Stimulated activated CD4-positive, alpha-beta T cell treated with anti-CD3 and anti-CD28 coated beads, TNF-alpha, amount 100 ng/mL, for 1 hour (primary cell): Measurements from ENCODE around the gene CFAP45.
A peak's percentile ranks its signal among the peaks of the same experiment; 100 is the strongest.

ENCODE experiments used
- DNase-seq, 3 donors: peaks; one replicate each; pipeline ENCODE4 v3.0.0-alpha.2; 2020; ENCODE audit warnings: low read depth in 3 of 3, low spot score in 1 of 3

Gene CFAP45

DNA sequence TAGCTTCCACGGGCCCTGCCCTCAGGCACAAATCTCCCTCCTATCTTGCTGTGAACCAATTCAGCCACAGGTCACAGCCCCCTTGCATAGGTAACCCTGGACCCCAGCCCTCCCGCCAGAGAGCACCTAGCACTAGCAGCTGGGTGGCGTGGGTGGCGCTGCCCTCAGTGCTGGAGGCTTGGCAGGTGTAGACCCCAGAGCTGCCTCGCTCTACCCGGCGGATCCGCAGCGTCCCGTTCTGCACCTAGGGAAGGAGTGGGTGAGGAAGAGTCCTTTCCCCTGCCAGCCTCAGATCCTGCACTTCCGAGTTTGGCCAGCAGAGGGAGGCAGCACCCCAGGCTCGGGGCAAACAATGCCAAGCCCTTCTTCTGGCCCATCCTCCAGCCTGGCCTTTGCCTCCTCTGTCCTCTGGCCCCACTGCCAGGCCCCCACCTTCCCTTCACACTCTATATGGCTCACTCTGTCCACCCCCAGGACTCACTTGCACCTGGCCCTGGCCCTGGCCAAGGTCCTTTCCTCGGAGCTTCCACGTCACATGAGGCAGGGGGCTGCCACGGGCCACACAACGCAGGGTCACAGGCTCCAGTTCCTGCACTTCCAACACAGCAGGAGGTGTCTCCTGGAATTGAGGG, 36.4 kb upstream of the CFAP45 start:
- peak; percentile 54 to 90 (median 64) for DNase-seq

DNA sequence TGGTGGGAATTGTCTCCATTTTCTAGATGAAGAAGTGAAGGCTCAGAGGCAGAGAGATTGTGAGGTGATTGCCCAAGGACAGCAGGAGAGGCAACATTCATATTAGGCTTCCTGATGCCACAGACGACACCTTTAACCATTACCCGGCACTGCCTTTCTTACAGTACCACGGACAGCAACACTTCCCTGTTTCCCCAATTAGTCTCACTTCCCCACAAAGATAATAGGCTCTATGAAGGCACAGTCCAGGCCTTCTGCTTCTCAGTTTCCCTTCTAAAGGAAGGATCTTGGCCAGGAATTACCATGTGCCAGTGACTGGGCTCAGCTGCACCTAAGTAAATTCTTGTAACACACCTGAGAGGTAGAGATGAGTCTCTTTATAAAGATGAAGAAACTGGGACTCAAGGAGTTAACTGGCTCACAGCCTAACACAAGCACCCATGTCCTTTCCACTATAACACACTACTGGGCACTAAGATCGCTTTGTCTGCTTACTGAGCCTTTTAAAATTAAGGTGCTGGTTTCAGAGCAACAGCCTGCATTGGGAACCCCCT, 35.8 kb upstream of the CFAP45 start:
- no peak for DNase-seq

- DNase-seq: no peak
These were observed 35.3 kb upstream of the CFAP45 start for GRCh38 chr1:159935305-159935704.

DNA sequence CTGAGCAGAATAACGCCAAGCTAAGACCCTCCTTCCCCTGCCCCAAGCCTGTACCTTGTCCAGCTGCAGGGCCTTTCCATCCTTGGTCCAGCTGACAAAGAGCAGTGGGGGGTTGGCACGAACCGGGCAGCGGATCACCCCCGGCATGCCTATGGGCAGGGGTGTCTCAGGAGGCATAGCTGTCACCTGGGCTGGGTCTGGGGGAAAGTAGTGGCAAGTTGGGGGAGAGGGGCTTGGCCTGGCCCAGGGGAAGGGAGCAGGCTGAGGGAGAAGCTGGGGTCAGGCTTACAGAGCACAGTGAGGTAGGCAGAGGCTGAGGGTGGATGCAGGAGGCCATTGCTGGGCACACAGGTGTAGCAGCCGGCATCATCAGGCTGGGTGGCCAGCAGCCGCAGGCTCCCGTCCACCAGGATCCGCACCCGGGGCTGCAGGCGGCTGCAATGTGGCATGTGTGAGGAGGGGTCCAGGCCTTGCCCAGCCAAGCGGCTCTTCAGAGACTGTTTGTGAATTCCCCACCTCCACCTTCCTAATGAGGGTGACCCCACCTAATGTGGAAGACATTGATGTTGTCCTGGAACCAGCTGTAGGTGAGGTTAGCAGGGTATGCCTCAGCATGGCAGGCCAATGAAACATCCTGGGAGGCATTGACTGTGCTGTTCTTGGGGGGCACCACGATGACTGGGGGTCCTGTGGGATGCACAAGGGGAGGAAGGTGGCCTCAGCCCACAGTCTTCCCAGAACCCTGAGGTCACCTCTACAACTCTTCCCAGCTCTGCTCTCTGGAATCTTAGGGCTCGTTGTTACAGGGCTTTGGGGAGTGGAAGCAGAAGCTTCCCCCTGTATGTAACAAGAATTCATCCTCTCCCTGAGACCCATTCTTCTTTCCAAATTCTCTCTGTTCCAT, 34.4 kb upstream of the CFAP45 start:
- DNase-seq: no peak

DNA sequence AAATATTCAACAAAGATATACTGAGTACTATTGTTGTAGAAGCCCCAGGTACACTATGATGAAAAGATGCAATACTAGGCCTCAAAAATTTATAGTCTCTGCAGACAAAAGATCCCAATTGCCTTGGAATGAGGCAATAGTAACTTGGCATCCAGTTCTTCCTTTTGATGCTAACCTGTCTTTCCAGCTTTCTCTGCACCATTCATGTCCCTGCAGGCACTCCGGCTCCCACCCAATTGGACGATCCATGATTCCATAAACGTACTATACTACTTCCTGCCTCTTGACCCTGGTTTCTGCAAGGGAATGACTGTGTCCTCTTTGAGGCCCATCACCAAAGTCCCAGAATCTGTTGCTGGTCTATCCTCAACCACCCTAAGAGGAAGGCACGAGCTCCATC, 33.4 kb upstream of the CFAP45 start:
- DNase-seq: no peak

GRCh38 chr1:159932296-159933285, 32.6 kb upstream of the CFAP45 start:
- no peak for DNase-seq

DNA sequence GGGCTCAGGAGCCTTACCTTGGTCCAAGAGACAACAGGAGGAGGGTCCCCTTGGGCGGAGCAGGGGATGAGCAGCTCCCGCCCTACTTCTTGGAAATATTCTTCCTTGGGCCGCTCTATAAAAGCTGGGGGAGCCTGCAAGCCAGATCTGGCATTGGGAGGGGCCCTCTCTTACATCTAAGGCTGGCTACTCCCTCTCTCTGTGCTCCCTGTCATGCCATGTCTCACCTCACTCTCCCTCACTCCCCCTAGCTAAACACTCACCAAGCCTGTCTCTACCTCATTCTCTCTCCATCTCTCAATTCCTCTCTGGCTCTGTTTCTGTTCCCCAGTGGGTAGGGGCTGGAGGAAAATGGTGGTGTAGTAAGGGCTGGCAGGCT, 31.8 kb upstream of the CFAP45 start:
- DNase-seq: no peak

DNA sequence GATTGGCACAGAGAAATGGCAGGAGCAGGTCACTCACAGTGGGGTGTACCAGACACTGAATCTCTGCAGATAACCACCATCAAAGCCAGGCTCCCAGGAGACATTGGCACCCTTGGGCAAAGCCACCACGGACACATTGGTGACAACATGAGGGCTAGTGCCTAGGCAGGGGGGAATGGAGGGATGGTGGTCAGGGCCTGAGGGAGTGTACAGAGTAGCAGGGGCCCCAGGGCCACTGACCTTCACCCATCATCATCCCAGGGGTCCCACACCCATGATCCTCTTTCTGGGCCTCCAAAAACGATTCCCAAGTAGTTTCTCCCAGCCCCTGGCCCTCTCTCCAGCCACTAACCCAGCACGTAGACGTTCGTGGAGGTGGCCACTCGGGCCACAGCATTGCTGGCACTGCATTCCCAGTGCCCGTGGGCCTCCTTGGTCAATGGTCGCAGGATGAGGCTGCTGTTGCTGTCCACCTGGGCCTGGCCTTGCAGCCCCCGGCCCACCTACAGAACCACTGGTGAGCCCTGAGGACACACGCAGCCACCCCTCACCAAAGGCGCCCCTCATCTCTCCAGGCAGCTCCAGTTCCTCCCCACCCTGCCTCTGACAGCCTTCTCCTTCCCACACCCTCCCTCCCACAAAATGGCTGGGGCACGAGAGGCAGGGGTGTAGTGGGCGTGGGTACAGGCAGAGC, 31.3 kb upstream of the CFAP45 start:
- no peak for DNase-seq

DNA sequence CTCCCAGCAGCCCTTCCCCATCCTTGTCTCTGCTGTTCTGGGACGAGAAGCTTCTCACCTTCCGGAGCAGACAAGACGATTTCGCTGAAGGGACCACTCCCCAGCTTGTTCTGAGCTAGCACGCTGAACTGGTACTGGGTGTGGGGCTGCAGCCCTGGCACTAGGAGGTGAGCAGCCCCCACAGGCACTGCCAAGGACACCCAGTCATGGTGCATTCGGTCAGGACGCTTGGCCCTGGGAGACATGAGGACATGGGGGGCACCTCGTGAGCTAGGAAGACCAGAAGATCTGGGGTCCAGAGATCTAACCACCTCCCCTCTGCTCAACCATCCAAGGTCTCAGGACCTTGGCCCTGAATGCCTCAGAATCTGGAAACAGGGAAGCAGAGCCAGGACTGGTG, 30.7 kb upstream of the CFAP45 start:
- DNase-seq: no peak

GRCh38 chr1:159930216-159930615, 30.3 kb upstream of the CFAP45 start:
- no peak for DNase-seq

GRCh38 chr1:159929155-159930051, 29.4 kb upstream of the CFAP45 start:
- DNase-seq: no peak

DNA sequence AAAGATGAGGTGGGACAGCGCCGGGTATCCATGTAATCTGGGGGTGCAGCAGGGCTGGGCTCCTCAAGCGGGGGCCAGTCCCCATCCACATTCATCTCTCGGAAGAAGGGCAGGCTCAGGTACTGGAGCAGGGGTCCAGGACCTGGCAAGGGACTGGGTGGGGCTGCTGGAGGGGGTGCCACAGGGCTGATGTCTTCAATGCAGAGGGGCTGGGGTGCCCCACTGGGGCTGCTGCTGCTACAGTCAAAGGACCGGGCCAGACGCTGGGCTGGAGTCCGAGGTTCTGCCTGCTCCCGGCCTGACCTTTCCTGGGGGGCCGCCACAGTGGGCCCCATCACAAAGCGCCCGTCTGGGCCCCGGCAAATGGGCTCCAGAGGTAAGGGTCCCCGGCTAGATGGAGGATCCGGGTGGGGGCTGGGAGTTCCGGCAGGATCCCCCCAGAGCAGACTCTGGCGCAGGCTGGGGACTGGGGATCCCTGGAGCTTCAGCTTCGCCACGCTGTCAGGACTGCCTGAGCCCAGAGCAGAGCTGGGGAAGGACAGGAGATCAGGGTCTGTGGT, 28.6 kb upstream of the CFAP45 start:
- no peak for DNase-seq

- DNase-seq: no peak
These were observed 28.0 kb upstream of the CFAP45 start for GRCh38 chr1:159927849-159928431.

GRCh38 chr1:159927211-159927848, 27.4 kb upstream of the CFAP45 start:
- no peak for DNase-seq

- DNase-seq: no peak
These were observed 25.7 kb upstream of the CFAP45 start for GRCh38 chr1:159925719-159926078.

GRCh38 chr1:159924791-159925718, 25.1 kb upstream of the CFAP45 start, which contains the start of gene TAGLN2:
TSS of gene TAGLN2 (minus strand) at chr1:159925507. CDS start at chr1:159920509, 4,998 bp downstream.
- DNase-seq: peak; percentile 76 to 89 (median 82)
